H1 (cell line): ENCODE data around the gene OGDH. TPM values are rescaled to one million over a fixed set of nuclear protein-coding genes. Genes with fewer than 3 reads are reported as not detected.

Experiments used
- CTCF ChIA-PET: fragments of 300-600 bp; sonication (Branson Sonifier 250); formaldehyde crosslinking; loops from one replicate; lab custom pipeline; 2021; ENCODE audit not compliant: partially characterized antibody; lab: Charles Lee
- POLR2A ChIA-PET: fragments of 300-600 bp; sonication (Branson Sonifier 250); formaldehyde crosslinking; loops from one replicate; lab custom pipeline; 2021; ENCODE audit warnings: inconsistent platforms; ENCODE audit not compliant: partially characterized antibody; lab: Charles Lee
- DNase-seq, 2 experiments: peaks; one replicate each; pipeline versions ENCODE4 v3.0.0 to v3.0.0-alpha.2; 2010 to 2022; ENCODE audit warnings: low spot score in 2 of 2, low read depth in 1 of 2, mixed read lengths in 1 of 2
- FAIRE-seq: peaks from 2 replicates; lab custom pipeline; 2011; peaks lifted over from hg19 to GRCh38; lab: Jason Lieb, UNC
- H2AFZ ChIP-seq: 2 replicates; pipeline ENCODE4 v1.8.1; 2012; ENCODE audit warnings: low read length, inconsistent platforms
- H2AK5ac ChIP-seq: 2 replicates; pipeline ENCODE4 v1.6.1; 2013; ENCODE audit warnings: low read depth, low read length
- H2BK120ac ChIP-seq: replicated peaks from 2 replicates; pipeline ENCODE3; 2013; ENCODE audit warnings: low read depth, low read length, inconsistent platforms
- H2BK12ac ChIP-seq: 2 replicates; pipeline ENCODE4 v1.6.1; 2013; ENCODE audit warnings: low read depth, low read length
- H2BK15ac ChIP-seq: 2 replicates; pipeline ENCODE4 v1.6.1; 2013; ENCODE audit warnings: low read length
- H2BK20ac ChIP-seq: 2 replicates; pipeline ENCODE4 v1.6.1; 2013; ENCODE audit warnings: low read length
- H2BK5ac ChIP-seq: 2 replicates; pipeline ENCODE4 v1.6.1; 2013; ENCODE audit warnings: low read depth, low read length
- H3K14ac ChIP-seq: 2 replicates; pipeline ENCODE4 v1.6.1; 2013; ENCODE audit warnings: inconsistent platforms; ENCODE audit not compliant: insufficient read length
- H3K18ac ChIP-seq: 2 replicates; pipeline ENCODE4 v1.6.1; 2013; ENCODE audit warnings: low read length; ENCODE audit errors: extremely low read depth
- H3K23ac ChIP-seq: 2 replicates; pipeline ENCODE4 v1.6.1; 2013; ENCODE audit warnings: inconsistent platforms; ENCODE audit not compliant: insufficient read length
- H3K23me2 ChIP-seq: 2 replicates; pipeline ENCODE4 v1.6.1; 2013; ENCODE audit warnings: low read depth, low read length
- H3K27ac ChIP-seq: 2 replicates; pipeline ENCODE4 v1.6.1; 2011; ENCODE audit warnings: low read depth, low read length, inconsistent platforms
- H3K27me3 ChIP-seq, 4 experiments: replicated peaks in 1 of 4; 1 replicate in 1 of 4; 2 replicates in 3 of 4; pipeline versions ENCODE4 v1.6.1 to v1.8.1; 2011 to 2013; ENCODE audit warnings: low read length in 3 of 4, mild to moderate bottlenecking in 3 of 4, inconsistent platforms in 2 of 4, mixed read lengths in 2 of 4, moderate library complexity in 1 of 4; ENCODE audit not compliant: control insufficient read depth in 3 of 4, insufficient read depth in 3 of 4; ENCODE audit errors: extremely low read depth in 1 of 4
- H3K36me3 ChIP-seq, 4 experiments: 2 replicates each; pipeline versions ENCODE4 v1.6.1 to v1.8.1; 2011 to 2013; ENCODE audit warnings: mild to moderate bottlenecking in 4 of 4, low read length in 3 of 4, moderate library complexity in 2 of 4, control low read depth in 1 of 4, inconsistent platforms in 1 of 4; ENCODE audit not compliant: insufficient read depth in 4 of 4, control insufficient read depth in 2 of 4
- H3K4ac ChIP-seq: replicated peaks from 2 replicates; pipeline ENCODE3; 2013; ENCODE audit warnings: low read length, low read depth, mixed read lengths, inconsistent platforms; ENCODE audit not compliant: insufficient read length
- H3K4me1 ChIP-seq, 4 experiments: replicated peaks in 1 of 4; 1 replicate in 1 of 4; 2 replicates in 3 of 4; pipeline versions ENCODE4 v1.6.1 to v1.8.1; 2011 to 2013; ENCODE audit warnings: low read length in 3 of 4, inconsistent platforms in 2 of 4, mixed read lengths in 1 of 4; ENCODE audit not compliant: insufficient read depth in 4 of 4, control insufficient read depth in 3 of 4
- H3K4me2 ChIP-seq, 2 experiments: 2 replicates each; pipeline versions ENCODE4 v1.6.1 to v1.8.1; 2011 to 2013; ENCODE audit warnings: low read depth in 2 of 2, low read length in 2 of 2, control low read depth in 1 of 2, inconsistent platforms in 1 of 2, mild to moderate bottlenecking in 1 of 2; ENCODE audit not compliant: insufficient read depth in 1 of 2
- H3K4me3 ChIP-seq, 4 experiments: fragments of 200-600, 300-600 bp in 1 of 4; sonication (generic), shearing (Covaris generic), sonication (Bioruptor Twin) in 1 of 4; 2 replicates each; pipeline versions ENCODE4 v1.5.1 to v1.8.1; 2011 to 2016; ENCODE audit warnings: low read length in 4 of 4, low read depth in 3 of 4, control low read depth in 2 of 4, inconsistent platforms in 2 of 4, mild to moderate bottlenecking in 2 of 4, mixed read lengths in 1 of 4, moderate library complexity in 1 of 4; ENCODE audit not compliant: insufficient read depth in 2 of 4; ENCODE audit errors: extremely low read depth in 1 of 4
- H3K56ac ChIP-seq: replicated peaks from 2 replicates; pipeline ENCODE3; 2013; ENCODE audit warnings: low read depth, mild to moderate bottlenecking, mixed read lengths, low read length, inconsistent platforms; ENCODE audit not compliant: insufficient read length
- H3K79me1 ChIP-seq: 2 replicates; pipeline ENCODE4 v1.6.1; 2013; ENCODE audit warnings: low read depth, low read length, control low read depth
- H3K79me2 ChIP-seq, 2 experiments: 2 replicates each; pipeline versions ENCODE4 v1.6.1 to v1.8.1; 2012 to 2013; ENCODE audit warnings: low read length in 2 of 2, mild to moderate bottlenecking in 2 of 2, inconsistent platforms in 1 of 2; ENCODE audit not compliant: insufficient read depth in 2 of 2, control insufficient read depth in 1 of 2
- H3K9ac ChIP-seq, 4 experiments: replicated peaks in 1 of 4; 1 replicate in 1 of 4; 2 replicates in 3 of 4; pipeline versions ENCODE4 v1.6.1 to v1.8.1; 2011 to 2013; ENCODE audit warnings: low read depth in 3 of 4, low read length in 3 of 4, control low read depth in 2 of 4, mild to moderate bottlenecking in 2 of 4, moderate library complexity in 2 of 4, inconsistent platforms in 1 of 4; ENCODE audit errors: extremely low read depth in 1 of 4
- H3K9me3 ChIP-seq, 2 experiments: 2 replicates each; pipeline versions ENCODE4 v1.6.1 to v1.8.1; 2012 to 2013; ENCODE audit warnings: mild to moderate bottlenecking in 2 of 2, moderate library complexity in 2 of 2, control low read depth in 1 of 2, inconsistent platforms in 1 of 2, low read depth in 1 of 2, low read length in 1 of 2, mixed read lengths in 1 of 2; ENCODE audit not compliant: insufficient read depth in 2 of 2
- H4K20me1 ChIP-seq, 2 experiments: replicated peaks in 1 of 2; 2 replicates each; pipeline versions ENCODE3 to v1.8.1; 2011 to 2013; ENCODE audit warnings: inconsistent platforms in 2 of 2, low read length in 2 of 2, mild to moderate bottlenecking in 1 of 2; ENCODE audit not compliant: insufficient read depth in 2 of 2, control insufficient read depth in 1 of 2
- H4K5ac ChIP-seq: 2 replicates; pipeline ENCODE4 v1.6.1; 2013; ENCODE audit warnings: low read length, low read depth, mixed read lengths, inconsistent platforms; ENCODE audit not compliant: insufficient read length
- H4K8ac ChIP-seq: 2 replicates; pipeline ENCODE4 v1.8.0; 2013; ENCODE audit warnings: mild to moderate bottlenecking, moderate library complexity, low read length, inconsistent platforms; ENCODE audit not compliant: insufficient read depth; ENCODE audit errors: extremely low read depth
- H4K91ac ChIP-seq: replicated peaks from 2 replicates; pipeline ENCODE3; 2013; ENCODE audit warnings: low read length, mixed read lengths, inconsistent platforms; ENCODE audit not compliant: insufficient read length
- ATF2 ChIP-seq: IDR thresholded peaks from 2 replicates; pipeline ENCODE4 v1.6.1; 2012; ENCODE audit warnings: low read length, inconsistent platforms
- CBX8 ChIP-seq: fragments of 300-800, 300-1000 bp; sonication (generic); IDR thresholded peaks from 2 replicates; pipeline ENCODE4 v1.7.1; 2016; ENCODE audit warnings: low read depth, low read length, borderline replicate concordance
- GTF2F1 ChIP-seq: IDR thresholded peaks from 2 replicates; pipeline ENCODE4 v1.6.1; 2012; ENCODE audit warnings: low read depth, low read length, improper control_type of control experiment, borderline replicate concordance
- HDAC2 ChIP-seq, 2 experiments: fragments of 300-600 bp in 1 of 2; sonication (generic) in 1 of 2; IDR thresholded peaks; 2 replicates each; pipeline ENCODE4 v1.6.1; 2011 to 2012; ENCODE audit warnings: low read depth in 2 of 2, low read length in 2 of 2, mild to moderate bottlenecking in 2 of 2, moderate library complexity in 2 of 2, borderline replicate concordance in 1 of 2, inconsistent platforms in 1 of 2
- WGBS, 2 experiments: shearing (Covaris generic) in 1 of 2; methylation state at CpG; one replicate each; pipeline versions ENCODE4 v1.1.6 to v1.1.7; 2013 to 2015; ENCODE audit warnings: low lambda C conversion rate in 2 of 2, mixed read lengths in 2 of 2, inconsistent platforms in 1 of 2, low coverage in 1 of 2, missing lambda C conversion rate in 1 of 2; ENCODE audit not compliant: insufficient replicate concordance in 2 of 2, insufficient coverage in 1 of 2, insufficient read length in 1 of 2; ENCODE audit errors: extremely low coverage in 1 of 2, missing lambda C conversion rate in 1 of 2; 5-methylcytosine and 5-hydroxymethylcytosine counted together
- long read RNA-seq, 2 experiments: library from RNA in 1 of 2; library from capped mRNA in 1 of 2; stranded (forward); transcript quantifications; one replicate each; pipeline ENCODE4 v2.0.0, GENCODE V29; 2021; ENCODE audit warnings: inconsistent platforms in 1 of 2
- polyA minus RNA-seq, 3 experiments: library from RNA; depleted of rRNA, polyadenylated mRNA; stranded (reverse); fragments of >200 nt; gene quantifications; 1 replicate in 2 of 3; 2 replicates in 1 of 3; pipeline ENCODE4 v1.2.3, GENCODE V29; 2011
- polyA plus RNA-seq, 7 experiments: library from polyadenylated mRNA; depleted of rRNA in 3 of 7; stranded (reverse) in 5 of 7; unstranded in 2 of 7; fragments of >200 nt in 5 of 7; fragments of 200-250 nt in 2 of 7; gene quantifications; 1 replicate in 5 of 7; 2 replicates in 1 of 7; 4 replicates in 1 of 7; pipeline versions ENCODE4 v1.2.1 to v1.2.3, GENCODE V29; 2011 to 2013; ENCODE audit warnings: missing spikeins in 2 of 7, mixed read lengths in 2 of 7
- total RNA-seq: library from RNA; stranded (reverse); fragmentation: NEBNext Ultra II Directional; extraction: Animal tissue kit (Norgen Biotek cat#: 25700); gene quantifications from 2 replicates; pipeline ENCODE4 v1.2.1, GENCODE V29; 2021

The OGDH gene
- total RNA-seq (89.1 and 91.6 TPM in 2 replicates), polyA plus RNA-seq (2011; rRNA removed) (71.6 and 108 TPM in 2 replicates), polyA minus RNA-seq (2011; rRNA and poly(A)+ RNA removed) (126 and 130 TPM in 2 replicates)
- 60.6 TPM for polyA plus RNA-seq (2011; cell fraction: cytosol; rRNA removed)
- polyA plus RNA-seq (2011; cell fraction: nucleus; rRNA removed), result 125 TPM
- 47.3 to 67.1 TPM (median 62.3 TPM) in 4 replicates for polyA plus RNA-seq (2012, experiment 1 of 2)
- 58.0 TPM for polyA plus RNA-seq (2012, experiment 2 of 2)
- polyA plus RNA-seq (2013, experiment 1 of 2), result 38.5 TPM
- polyA plus RNA-seq (2013, experiment 2 of 2), result 34.1 TPM
- polyA minus RNA-seq (2011; cell fraction: cytosol; rRNA and poly(A)+ RNA removed), result 53.8 TPM
- 46.3 TPM for polyA minus RNA-seq (2011; cell fraction: nucleus; rRNA and poly(A)+ RNA removed)
- long read RNA-seq, experiment 1, full-length matches to known transcripts, result 2 of 54 reads
- long read RNA-seq, experiment 1, partial matches to known transcripts, result 24 of 54 reads
- long read RNA-seq, experiment 1, other reads (novel, unspliced or antisense), result 28 of 54 reads
- long read RNA-seq, experiment 2, full-length matches to known transcripts, result 1 of 16 reads
- long read RNA-seq, experiment 2, partial matches to known transcripts, result 13 of 16 reads
- long read RNA-seq, experiment 2, other reads (novel, unspliced or antisense), result 2 of 16 reads

- H3K4me2 ChIP-seq, result peak within 1 kb of the TSS; percentile 92 to 94
- peak within 1 kb of the TSS; percentile 36 for H4K91ac ChIP-seq
- peak within 1 kb of the TSS; percentile 100 for H2BK15ac ChIP-seq
- peaks cover 7% of the 10 kb centered on the region for H3K23me2 ChIP-seq
- 2% methylated on average over 59 of the region's 93 CpGs; no CpG with 5 or more reads in 1 of the 2 experiments for WGBS, 2 experiments
- peak within 1 kb of the TSS; percentile 99 for H2AK5ac ChIP-seq
- peaks cover 0 to 7% (median 1%) of the 10 kb centered on the region in 4 experiments; a peak in 2 of 7 replicates for H3K4me1 ChIP-seq
- no peaks in the 10 kb centered on the region for H3K36me3 ChIP-seq
- peak within 1 kb of the TSS; percentile 81 for H2BK12ac ChIP-seq
- peak within 1 kb of the TSS; percentile 85 to 97 (median 91) for H3K9ac ChIP-seq
- peak; percentile 93 to 100 for DNase-seq
- peaks cover 6 to 42% of the 10 kb centered on the region in 2 experiments for H3K79me2 ChIP-seq
- FAIRE-seq, result no peak
- H2AFZ ChIP-seq, result peak within 1 kb of the TSS; percentile 71; the same call in 1 of the 2 replicates
- H4K5ac ChIP-seq, result peak within 1 kb of the TSS; percentile 84
- peak within 1 kb of the TSS; percentile 44 for H3K14ac ChIP-seq
- peak within 1 kb of the TSS; percentile 93 for H3K27ac ChIP-seq
- H3K27me3 ChIP-seq, result no peaks in the 10 kb centered on the region
- H3K4me3 ChIP-seq, result peak within 1 kb of the TSS; percentile 72 to 92 (median 84)
- H4K20me1 ChIP-seq, result peaks cover 0 to 6% of the 10 kb centered on the region in 2 experiments
- H3K23ac ChIP-seq, result no peak within 1 kb of the TSS
- H2BK20ac ChIP-seq, result 0 out of 2 replicates have a peak within 1 kb of the TSS, but pooled peaks have one; percentile 43
- ChIA-PET CTCF (interaction anchor here (1.0 to 1.6 kb wide), 2 partner anchors 30 to 72 kb away, joined by 4 read pairs; no protein-coding TSS in a partner anchor), POLR2A (interaction anchor here (0.6 to 3.2 kb wide), 22 partner anchors 9 to 242 kb away, joined by 3 to 18 read pairs (median 4); partner anchors contain the start of genes DDX56, H2AZ2, PPIA and TMED4)
- H3K4ac ChIP-seq, result peak within 1 kb of the TSS; percentile 17
- peak within 1 kb of the TSS; percentile 98 for H4K8ac ChIP-seq
- H2BK5ac ChIP-seq, result peak within 1 kb of the TSS; percentile 95
- H3K56ac ChIP-seq, result peak within 1 kb of the TSS; percentile 84
- H3K79me1 ChIP-seq, result no peaks in the 10 kb centered on the region; the same call in 1 of the 2 replicates
- H2BK120ac ChIP-seq, result peak within 1 kb of the TSS; percentile 58
- H3K9me3 ChIP-seq, result no peaks in the 10 kb centered on the region
- peak within 1 kb of the TSS; percentile 99 for H3K18ac ChIP-seq
- TF ChIP-seq ATF2 (no peak), GTF2F1 (peak; percentile 18; the same call in 1 of the 2 replicates), CBX8 (no peak), HDAC2 (IDR thresholded peaks at IDR 0.05; ENCODE audit: borderline replicate concordance in 1 of 2, low read depth in 2 of 2, low read length in 2 of 2) (peak in 1 of 2 experiments; percentile 95; a peak in 2 of 4 replicates)
These were observed at the start of gene OGDH for GRCh38 chr7:44606341-44607140. OGDH (plus strand) TSS chr7:44606627; CDS start chr7:44624344, 17,717 bp downstream.
